ENCODE data around the gene SPATA32.
A peak's percentile ranks its signal among the peaks of the same experiment; 100 is the strongest.

Gene SPATA32

DNA sequence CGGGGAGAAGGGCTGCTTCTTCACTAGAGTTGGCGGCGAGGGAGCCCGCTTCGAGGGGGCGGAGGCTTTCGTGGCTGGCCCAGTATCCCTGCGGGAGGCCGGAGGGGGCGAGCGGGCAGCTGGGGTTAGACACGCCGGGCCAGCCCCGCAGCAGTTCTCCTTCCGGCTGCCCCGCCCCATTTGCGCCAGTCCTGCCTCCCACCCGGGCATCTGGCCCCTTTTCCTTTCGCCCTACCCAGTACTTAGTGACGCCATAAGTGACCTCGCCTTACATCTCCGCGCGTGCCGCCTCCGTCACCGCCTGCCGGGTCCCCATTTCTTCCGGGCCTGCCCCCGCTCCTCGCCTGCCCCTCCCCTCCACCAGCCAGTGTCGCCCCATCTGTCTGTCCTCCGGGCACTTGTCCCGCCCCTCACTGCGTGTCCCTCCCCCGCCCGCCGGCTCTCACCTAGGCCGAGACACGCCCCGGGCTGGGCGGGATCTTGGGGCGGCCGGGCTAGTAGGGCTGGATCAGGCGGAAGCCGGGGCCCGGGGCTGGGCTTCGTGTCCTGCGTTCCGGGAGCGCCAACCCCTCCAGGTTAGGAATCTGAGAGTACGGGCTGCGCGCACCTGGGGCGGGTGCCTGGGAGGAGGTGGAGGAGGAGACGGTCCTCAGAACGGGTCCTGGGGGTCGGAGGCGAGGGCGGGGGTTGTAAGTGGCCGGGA, 14.3 kb downstream of the SPATA32 start (continued):
- 0 out of 2 replicates have a peak, but pooled peaks have one; percentile 95 for TF ChIP-seq ZNF777 (tag by site-specific recombination; IDR thresholded peaks at IDR 0.05; ENCODE audit: borderline replicate concordance)
- TF ChIP-seq ZNF629 (tag by site-specific recombination; IDR thresholded peaks at IDR 0.05), result peak; percentile 100
- no peak; the same call in 1 of the 2 replicates for TF ChIP-seq ZNF423 (tag by site-specific recombination; IDR thresholded peaks at IDR 0.05)
- TF ChIP-seq, protein P1, sequence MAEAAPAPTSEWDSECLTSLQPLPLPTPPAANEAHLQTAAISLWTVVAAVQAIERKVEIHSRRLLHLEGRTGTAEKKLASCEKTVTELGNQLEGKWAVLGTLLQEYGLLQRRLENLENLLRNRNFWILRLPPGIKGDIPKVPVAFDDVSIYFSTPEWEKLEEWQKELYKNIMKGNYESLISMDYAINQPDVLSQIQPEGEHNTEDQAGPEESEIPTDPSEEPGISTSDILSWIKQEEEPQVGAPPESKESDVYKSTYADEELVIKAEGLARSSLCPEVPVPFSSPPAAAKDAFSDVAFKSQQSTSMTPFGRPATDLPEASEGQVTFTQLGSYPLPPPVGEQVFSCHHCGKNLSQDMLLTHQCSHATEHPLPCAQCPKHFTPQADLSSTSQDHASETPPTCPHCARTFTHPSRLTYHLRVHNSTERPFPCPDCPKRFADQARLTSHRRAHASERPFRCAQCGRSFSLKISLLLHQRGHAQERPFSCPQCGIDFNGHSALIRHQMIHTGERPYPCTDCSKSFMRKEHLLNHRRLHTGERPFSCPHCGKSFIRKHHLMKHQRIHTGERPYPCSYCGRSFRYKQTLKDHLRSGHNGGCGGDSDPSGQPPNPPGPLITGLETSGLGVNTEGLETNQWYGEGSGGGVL (tag by site-specific recombination; IDR thresholded peaks at IDR 0.05), result peak; percentile 86
- peak; percentile 77; the same call in 1 of the 2 replicates for TF ChIP-seq ZNF24 (tag by site-specific recombination; IDR thresholded peaks at IDR 0.05)
- TF ChIP-seq ZNF341 (tag by site-specific recombination; IDR thresholded peaks at IDR 0.05; ENCODE audit: low read depth), result peak; percentile 94
- TF ChIP-seq, protein P2, sequence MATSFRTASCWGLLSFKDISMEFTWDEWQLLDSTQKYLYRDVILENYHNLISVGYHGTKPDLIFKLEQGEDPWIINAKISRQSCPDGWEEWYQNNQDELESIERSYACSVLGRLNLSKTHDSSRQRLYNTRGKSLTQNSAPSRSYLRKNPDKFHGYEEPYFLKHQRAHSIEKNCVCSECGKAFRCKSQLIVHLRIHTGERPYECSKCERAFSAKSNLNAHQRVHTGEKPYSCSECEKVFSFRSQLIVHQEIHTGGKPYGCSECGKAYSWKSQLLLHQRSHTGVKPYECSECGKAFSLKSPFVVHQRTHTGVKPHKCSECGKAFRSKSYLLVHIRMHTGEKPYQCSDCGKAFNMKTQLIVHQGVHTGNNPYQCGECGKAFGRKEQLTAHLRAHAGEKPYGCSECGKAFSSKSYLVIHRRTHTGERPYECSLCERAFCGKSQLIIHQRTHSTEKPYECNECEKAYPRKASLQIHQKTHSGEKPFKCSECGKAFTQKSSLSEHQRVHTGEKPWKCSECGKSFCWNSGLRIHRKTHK (tag by site-specific recombination; IDR thresholded peaks at IDR 0.05), result no peak
- TF ChIP-seq ZSCAN4 (tag by site-specific recombination; IDR thresholded peaks at IDR 0.05), result no peak
- TF ChIP-seq ZNF623 (tag by site-specific recombination; IDR thresholded peaks at IDR 0.05), result no peak
- peak; percentile 93 for TF ChIP-seq GLIS1 (tag by site-specific recombination; IDR thresholded peaks at IDR 0.05)
- no peak for TF ChIP-seq HOXA7 (CRISPR knock-in tag; IDR thresholded peaks at IDR 0.05; ENCODE audit: borderline replicate concordance)
- no peak for TF ChIP-seq ZNF530 (tag by site-specific recombination; IDR thresholded peaks at IDR 0.05; ENCODE audit: low read depth)
- peak; percentile 95 for TF ChIP-seq ZNF366 (tag by site-specific recombination; conservative IDR thresholded peaks at IDR 0.05)
- TF ChIP-seq ZBTB20 (tag by site-specific recombination; IDR thresholded peaks at IDR 0.05), result peak; percentile 100
- TF ChIP-seq ZBTB44 (tag by site-specific recombination; IDR thresholded peaks at IDR 0.05), result 0 out of 2 replicates have a peak, but pooled peaks have one; percentile 13
- no peak for TF ChIP-seq ZNF514 (tag by site-specific recombination; IDR thresholded peaks at IDR 0.05)
- TF ChIP-seq ZNF426 (tag by site-specific recombination; IDR thresholded peaks at IDR 0.05), result no peak
- TF ChIP-seq ZNF324 (tag by site-specific recombination; IDR thresholded peaks at IDR 0.05), result peak; percentile 61; the same call in 1 of the 2 replicates
- no peak for TF ChIP-seq ZNF239 (tag by site-specific recombination; IDR thresholded peaks at IDR 0.05)
- peak; percentile 85 for TF ChIP-seq EGR2 (tag by site-specific recombination; IDR thresholded peaks at IDR 0.05; ENCODE audit: low read depth)
- no peak for TF ChIP-seq AEBP2 (tag by site-specific recombination; IDR thresholded peaks at IDR 0.05; ENCODE audit: borderline replicate concordance)
- TF ChIP-seq ZNF23 (tag by site-specific recombination; IDR thresholded peaks at IDR 0.05; ENCODE audit: borderline replicate concordance), result no peak
- TF ChIP-seq ZNF692 (tag by site-specific recombination; IDR thresholded peaks at IDR 0.05), result no peak; the same call in 1 of the 2 replicates
- TF ChIP-seq ZNF544 (tag by site-specific recombination; IDR thresholded peaks at IDR 0.05), result no peak
- TF ChIP-seq ZNF175 (tag by site-specific recombination; IDR thresholded peaks at IDR 0.05), result no peak
- TF ChIP-seq ZNF596 (tag by site-specific recombination; IDR thresholded peaks at IDR 0.05), result no peak
- no peak for TF ChIP-seq ZNF670 (tag by site-specific recombination; IDR thresholded peaks at IDR 0.05; ENCODE audit: low read depth)
- TF ChIP-seq ZNF548 (tag by site-specific recombination; IDR thresholded peaks at IDR 0.05), result no peak
- TF ChIP-seq BCL11B (tag by site-specific recombination; IDR thresholded peaks at IDR 0.05; ENCODE audit: low read depth), result no peak; the same call in 1 of the 2 replicates
- TF ChIP-seq ZNF791 (tag by site-specific recombination; IDR thresholded peaks at IDR 0.05), result no peak
- TF ChIP-seq YY2 (tag by site-specific recombination; IDR thresholded peaks at IDR 0.05), result peak; percentile 57
- TF ChIP-seq ZNF768 (tag by site-specific recombination; IDR thresholded peaks at IDR 0.05), result no peak

Measured in HEK293 (cell line).